RWPE2 (cell line): ENCODE measurements around the gene RNF224.

Source experiments
- ATAC-seq: fragments of 200-7000 bp; cut with Tn5 transposase; 3 replicates; pipeline ENCODE4 v1.9.1; 2021; ENCODE audit warnings: low read depth
- DNase-seq: peaks from one replicate; pipeline ENCODE4 v3.0.0-alpha.2; 2020; ENCODE audit warnings: low spot score
- H3K27ac ChIP-seq: fragments of 450-650 bp; 2 replicates; pipeline ENCODE4 v1.5.1; 2017; ENCODE audit warnings: mild to moderate bottlenecking; ENCODE audit not compliant: poor library complexity, severe bottlenecking
- H3K27me3 ChIP-seq: fragments of 250-450 bp; sonication (Bioruptor Pico); 2 replicates; pipeline ENCODE4 v1.5.1; 2021; ENCODE audit warnings: mild to moderate bottlenecking, moderate library complexity; ENCODE audit not compliant: insufficient read depth, poor library complexity, severe bottlenecking
- H3K36me3 ChIP-seq: fragments of 250-450 bp; sonication (Bioruptor Pico); 2 replicates; pipeline ENCODE4 v1.5.1; 2020; ENCODE audit warnings: low read depth, mild to moderate bottlenecking, moderate library complexity
- H3K4me1 ChIP-seq: fragments of 250-450 bp; sonication (Bioruptor Pico); 2 replicates; pipeline ENCODE4 v1.5.1; 2021; ENCODE audit warnings: mild to moderate bottlenecking, moderate library complexity; ENCODE audit not compliant: insufficient read depth, poor library complexity, severe bottlenecking
- H3K4me3 ChIP-seq: fragments of 250-450 bp; sonication (Bioruptor Pico); 2 replicates; pipeline ENCODE4 v1.5.1; 2021; ENCODE audit warnings: mild to moderate bottlenecking, moderate library complexity; ENCODE audit not compliant: severe bottlenecking
- H3K9me3 ChIP-seq: fragments of 250-450 bp; sonication (Bioruptor Pico); 2 replicates; pipeline ENCODE4 v1.5.1; 2021; ENCODE audit warnings: mild to moderate bottlenecking, moderate library complexity; ENCODE audit not compliant: severe bottlenecking
- CTCF ChIP-seq: fragments of 450-650 bp; IDR thresholded peaks from one replicate; pipeline ENCODE4 v1.5.1; 2017; ENCODE audit warnings: mild to moderate bottlenecking, moderate library complexity; ENCODE audit not compliant: poor library complexity, severe bottlenecking

RNF224 gene

GRCh38 chr9:137230705-137231371 lies 3.5 kb downstream of the RNF224 start, which contains the start of gene SLC34A3:
TSS of gene SLC34A3 (plus strand) at chr9:137230901. CDS start at chr9:137231703, 802 bp downstream.
- DNase-seq (no peak), ATAC-seq (no peak)
- Histone ChIP-seq H3K9me3 (no peaks in the 10 kb centered on the region), H3K36me3 (no peaks in the 10 kb centered on the region), H3K27ac (no peak within 1 kb of the TSS), H3K4me1 (peaks cover 16% of the 10 kb centered on the region), H3K27me3 (peaks cover 4% of the 10 kb centered on the region), H3K4me3 (no peak within 1 kb of the TSS)
- no peak for TF ChIP-seq CTCF

DNA sequence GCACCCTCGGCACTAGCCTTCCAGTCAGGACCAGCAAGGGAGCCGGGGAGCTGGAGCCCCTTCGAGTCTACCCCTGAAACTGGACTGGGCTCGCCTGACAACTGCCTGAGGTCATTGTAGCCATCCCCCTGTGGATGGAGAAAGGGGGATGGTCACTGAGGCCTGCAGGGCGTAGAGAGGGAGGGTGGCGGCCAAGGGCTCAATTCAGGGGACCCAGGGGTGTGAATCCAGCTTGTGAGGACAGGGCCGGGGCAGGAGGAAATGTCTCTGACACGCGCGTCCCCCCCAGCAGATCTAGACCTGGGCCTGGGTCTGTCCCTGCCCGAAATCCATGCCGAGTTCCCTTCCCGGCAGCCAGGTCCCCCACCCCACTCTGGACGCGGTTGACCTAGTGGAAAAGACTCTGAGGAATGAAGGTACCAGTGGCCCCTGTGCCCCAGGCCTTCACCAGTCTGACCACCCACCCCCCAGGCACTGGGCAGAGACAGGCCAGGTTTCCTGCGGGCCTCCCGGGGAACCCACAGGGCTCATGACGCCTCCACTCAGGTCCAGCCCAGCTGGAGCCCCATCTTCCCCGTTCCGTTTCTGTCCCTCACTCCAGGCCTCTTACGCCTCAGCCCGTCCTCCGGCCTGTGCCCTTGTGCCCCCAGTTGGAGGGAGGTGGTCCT lies 4.2 kb downstream of the RNF224 start:
- peaks cover 4% of the 10 kb centered on the region for H3K27me3 ChIP-seq
- H3K4me3 ChIP-seq = no peak overlapping the region
- H3K27ac ChIP-seq = no peak overlapping the region
- H3K36me3 ChIP-seq = no peaks in the 10 kb centered on the region
- TF ChIP-seq CTCF = no peak
- DNase-seq = no peak
- no peak for ATAC-seq
- no peaks in the 10 kb centered on the region for H3K9me3 ChIP-seq
- H3K4me1 ChIP-seq = peaks cover 9% of the 10 kb centered on the region

- Histone ChIP-seq H3K36me3 (no peaks in the 10 kb centered on the region), H3K27ac (no peak overlapping the region), H3K4me3 (no peak overlapping the region), H3K27me3 (peaks cover 4% of the 10 kb centered on the region), H3K4me1 (peaks cover 6% of the 10 kb centered on the region), H3K9me3 (no peaks in the 10 kb centered on the region)
- DNase-seq (no peak), ATAC-seq (no peak)
- TF ChIP-seq CTCF = no peak
Observed at GRCh38 chr9:137232101-137232500, 4.8 kb downstream of the RNF224 start.

GRCh38 chr9:137232510-137232909 lies 5.2 kb downstream of the RNF224 start:
- Histone ChIP-seq H3K4me1 (peaks cover 2% of the 10 kb centered on the region), H3K4me3 (no peak overlapping the region), H3K36me3 (no peaks in the 10 kb centered on the region), H3K27ac (no peak overlapping the region), H3K9me3 (no peaks in the 10 kb centered on the region), H3K27me3 (peaks cover 4% of the 10 kb centered on the region)
- DNase-seq = no peak
- ATAC-seq = no peak
- no peak for TF ChIP-seq CTCF
